ENCODE results near the gene LLGL2.

The LLGL2 gene

GRCh38 chr17:75480281-75480680, 45.2 kb upstream of the LLGL2 start:
- DNase-seq (ENCODE audit: low read depth), result no peak
- no peak for TF ChIP-seq CTCF (IDR thresholded peaks at IDR 0.05; ENCODE audit: insufficient read depth, low read depth, low read length, missing control alignments)
- H3K4me3 ChIP-seq (ENCODE audit: low read length), result no peak overlapping the region

- no peak for DNase-seq (ENCODE audit: low read depth)
- H3K4me3 ChIP-seq (ENCODE audit: low read length), result no peak overlapping the region
These were observed 44.1 kb upstream of the LLGL2 start for GRCh38 chr17:75481194-75482068.

GRCh38 chr17:75482098-75482942, 43.2 kb upstream of the LLGL2 start:
- no peak for TF ChIP-seq CTCF (IDR thresholded peaks at IDR 0.05; ENCODE audit: insufficient read depth, low read depth, low read length, missing control alignments)
- no peak for DNase-seq (ENCODE audit: low read depth)
- no peak overlapping the region for H3K4me3 ChIP-seq (ENCODE audit: low read length)

More at GRCh38 chr17:75481194-75482068, 44.1 kb upstream of the LLGL2 start:
- TF ChIP-seq CTCF (IDR thresholded peaks at IDR 0.05; ENCODE audit: insufficient read depth, low read depth, low read length, missing control alignments), result no peak

GRCh38 chr17:75485688-75486087, 39.8 kb upstream of the LLGL2 start:
- no peak overlapping the region for H3K4me3 ChIP-seq (ENCODE audit: low read length)
- DNase-seq (ENCODE audit: low read depth), result no peak
- no peak for TF ChIP-seq CTCF (IDR thresholded peaks at IDR 0.05; ENCODE audit: insufficient read depth, low read depth, low read length, missing control alignments)

GRCh38 chr17:75486151-75486550, 39.3 kb upstream of the LLGL2 start:
- no peak overlapping the region for H3K4me3 ChIP-seq (ENCODE audit: low read length)
- DNase-seq (ENCODE audit: low read depth), result no peak
- no peak for TF ChIP-seq CTCF (IDR thresholded peaks at IDR 0.05; ENCODE audit: insufficient read depth, low read depth, low read length, missing control alignments)

GRCh38 chr17:75486951-75487350, 38.5 kb upstream of the LLGL2 start:
- DNase-seq (ENCODE audit: low read depth), result no peak
- TF ChIP-seq CTCF (IDR thresholded peaks at IDR 0.05; ENCODE audit: insufficient read depth, low read depth, low read length, missing control alignments), result no peak
- H3K4me3 ChIP-seq (ENCODE audit: low read length), result no peak overlapping the region
